Raji (cell line): ENCODE results near the gene GGCX.

Experiments
- POLR2A ChIP-seq: IDR thresholded peaks from 2 replicates; pipeline ENCODE4 v1.6.1; 2011; ENCODE audit warnings: low read depth, low read length, control low read depth; ENCODE audit not compliant: insufficient read depth

GGCX gene

GRCh38 chr2:85584354-85584856 is 23.1 kb upstream of the GGCX start, which contains the start of gene VAMP5:
TSS of gene VAMP5 (plus strand) at chr2:85584431. CDS start at chr2:85584491, 60 bp downstream.
- no peak for TF ChIP-seq POLR2A

- no peak for TF ChIP-seq POLR2A
Measured at GRCh38 chr2:85583667-85584353, 22.5 kb upstream of the GGCX start.

- TF ChIP-seq POLR2A: no peak
Measured at GRCh38 chr2:85582492-85582891, 21.2 kb upstream of the GGCX start.

- no peak for TF ChIP-seq POLR2A
Measured at GRCh38 chr2:85580206-85580605, 18.9 kb upstream of the GGCX start.

GRCh38 chr2:85579266-85579935 is 18.1 kb upstream of the GGCX start:
- TF ChIP-seq POLR2A: no peak

- TF ChIP-seq POLR2A: peak; percentile 43; the same call in 1 of the 2 replicates
Measured at GRCh38 chr2:85578243-85579180, 17.2 kb upstream of the GGCX start.

- TF ChIP-seq POLR2A: peak; percentile 77
Measured at GRCh38 chr2:85577386-85578242, 16.3 kb upstream of the GGCX start, which contains the start of gene VAMP8. TSS of gene VAMP8 (plus strand) at chr2:85577586. CDS start at chr2:85577647, 61 bp downstream.

- TF ChIP-seq POLR2A: no peak
Measured at GRCh38 chr2:85577063-85577385, 15.7 kb upstream of the GGCX start.

GRCh38 chr2:85575739-85576138 is 14.4 kb upstream of the GGCX start:
- TF ChIP-seq POLR2A: no peak

GRCh38 chr2:85566265-85566664 is 5.0 kb upstream of the GGCX start:
- TF ChIP-seq POLR2A: no peak

GRCh38 chr2:85564144-85564563 is 2.9 kb upstream of the GGCX start:
- TF ChIP-seq POLR2A: peak; percentile 21; the same call in 1 of the 2 replicates

GRCh38 chr2:85560812-85561279 is 447 bp downstream of the GGCX start:
- TF ChIP-seq POLR2A: no peak

- TF ChIP-seq POLR2A: no peak
Measured at GRCh38 chr2:85558160-85558559, 3.1 kb downstream of the GGCX start.

GRCh38 chr2:85557130-85557529 is 4.2 kb downstream of the GGCX start:
- no peak for TF ChIP-seq POLR2A
